Tongue (tissue), 2 donors: ENCODE data around the gene CXCR5. TPM values are rescaled to one million over a fixed set of nuclear protein-coding genes. Genes with fewer than 3 reads are reported as not detected.

ENCODE experiments used
- DNase-seq: peaks from one replicate; pipeline ENCODE4 v3.0.0-alpha.2; 2015
- total RNA-seq: library from RNA; depleted of rRNA; stranded (reverse); fragments of >200 nt; gene quantifications from one replicate; pipeline ENCODE4 v1.2.3, GENCODE V29; 2014

Gene CXCR5
- total RNA-seq, 1 donor from 2014 or later = 0.10 TPM

DNA sequence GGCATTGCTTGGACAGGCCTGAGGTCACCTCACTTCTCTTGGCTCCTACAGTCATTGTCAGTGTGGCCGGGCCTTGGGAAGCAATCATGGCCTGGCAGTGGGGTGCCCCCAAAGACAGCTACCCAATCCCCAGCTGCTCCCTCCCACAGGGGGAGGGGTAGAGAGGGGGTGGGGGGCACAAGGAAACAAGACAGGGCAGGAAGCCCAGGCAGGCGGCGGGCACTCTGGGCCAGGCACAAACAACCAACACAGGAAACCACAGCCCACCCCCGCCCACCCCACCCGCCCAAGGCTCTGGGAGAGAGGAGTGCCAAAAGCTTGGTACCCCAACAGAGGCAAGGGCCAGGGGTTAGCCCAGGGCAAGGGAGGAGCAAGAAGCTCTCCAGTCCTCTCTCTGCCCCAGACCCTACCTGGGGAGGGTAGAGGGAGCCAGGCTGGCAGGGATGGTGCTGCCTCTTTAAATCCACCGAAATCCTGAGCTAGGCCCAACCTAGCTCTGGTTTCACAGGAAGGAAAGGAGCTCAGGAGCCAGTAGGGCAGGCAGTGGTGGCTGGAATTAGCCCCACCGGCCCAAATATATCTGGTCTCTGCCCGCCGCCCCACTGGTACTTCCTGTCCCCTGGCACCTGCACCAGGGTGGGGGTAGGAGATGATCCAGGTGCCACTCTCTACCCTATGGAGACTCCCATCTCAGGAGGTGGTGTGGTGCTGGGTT lies 29.9 kb downstream of the CXCR5 start:
- DNase-seq = peak; percentile 32

DNA sequence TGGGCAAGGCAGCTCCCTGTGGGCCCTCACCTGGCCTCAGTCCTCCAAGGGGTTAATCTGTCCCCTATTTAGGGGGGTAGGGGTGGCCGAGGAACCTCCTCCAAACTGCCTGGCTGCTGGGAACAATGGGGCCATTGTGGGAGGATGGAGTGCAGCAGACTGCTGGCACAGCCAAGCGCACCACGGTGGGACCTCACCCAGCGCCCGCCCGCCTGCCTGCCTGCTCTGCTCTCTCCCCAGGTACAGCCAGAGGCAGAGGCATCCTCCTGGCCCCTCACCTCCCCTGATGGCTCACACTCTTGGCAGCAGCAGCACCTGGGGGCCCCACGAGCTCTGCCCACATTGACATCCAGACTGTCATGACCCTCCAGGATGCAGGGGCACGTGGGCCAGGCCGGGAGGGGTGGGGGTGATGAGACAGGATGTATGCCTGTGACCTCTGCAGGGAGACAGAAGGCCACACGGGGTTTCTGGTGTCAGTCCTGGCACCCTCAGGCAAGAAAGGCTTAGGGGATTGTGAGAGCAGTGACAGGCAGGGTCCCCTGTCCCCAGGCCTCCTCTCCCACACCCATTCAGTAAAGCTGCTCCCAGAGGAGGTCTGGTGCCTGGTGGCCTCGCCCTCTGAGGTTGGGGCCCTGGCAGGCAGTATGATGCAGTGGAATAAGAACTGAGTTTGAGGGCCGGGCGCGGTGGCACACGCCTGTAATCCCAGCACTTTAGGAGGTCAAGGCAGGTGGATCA lies 30.7 kb downstream of the CXCR5 start:
- DNase-seq = peak; percentile 74

DNA sequence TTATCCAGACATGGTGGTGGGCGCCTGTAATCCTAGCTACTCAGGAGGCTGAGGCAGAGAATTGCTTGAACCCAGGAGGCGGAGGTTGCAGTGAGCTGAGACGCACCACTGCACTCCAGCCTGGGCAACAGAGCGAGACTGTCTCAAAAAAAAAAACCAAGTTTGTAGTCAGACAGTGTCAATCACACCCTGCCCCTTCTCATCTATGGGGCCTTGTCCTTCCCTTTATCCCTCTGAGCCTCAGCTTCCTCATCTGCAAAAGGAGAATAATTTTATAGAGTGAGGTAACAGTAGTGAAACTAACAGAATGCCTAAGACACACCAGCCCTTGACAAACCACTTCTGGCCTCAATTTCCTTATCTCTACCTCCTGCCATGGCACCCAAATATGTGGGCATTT lies 31.3 kb downstream of the CXCR5 start:
- no peak for DNase-seq

DNA sequence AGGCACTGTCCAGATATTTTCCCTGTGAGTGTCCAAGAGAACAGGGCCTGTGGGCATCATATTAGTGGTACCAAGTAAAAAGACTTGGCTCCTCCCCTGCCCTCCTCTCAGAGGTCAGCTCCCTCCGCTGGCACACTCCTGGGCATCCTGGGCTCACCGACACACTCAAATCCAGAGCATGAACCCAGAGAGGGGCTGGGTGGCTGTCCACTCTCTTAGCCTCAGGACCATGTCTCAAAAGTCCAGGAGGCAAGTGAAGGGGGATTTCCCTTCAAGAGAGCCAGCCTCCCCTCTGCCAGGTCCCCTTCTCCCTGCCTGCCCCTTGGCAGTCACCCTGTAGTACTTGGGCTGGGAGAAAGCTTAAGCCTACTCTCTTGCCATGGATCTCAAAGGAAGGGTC lies 31.7 kb downstream of the CXCR5 start:
- no peak for DNase-seq

DNA sequence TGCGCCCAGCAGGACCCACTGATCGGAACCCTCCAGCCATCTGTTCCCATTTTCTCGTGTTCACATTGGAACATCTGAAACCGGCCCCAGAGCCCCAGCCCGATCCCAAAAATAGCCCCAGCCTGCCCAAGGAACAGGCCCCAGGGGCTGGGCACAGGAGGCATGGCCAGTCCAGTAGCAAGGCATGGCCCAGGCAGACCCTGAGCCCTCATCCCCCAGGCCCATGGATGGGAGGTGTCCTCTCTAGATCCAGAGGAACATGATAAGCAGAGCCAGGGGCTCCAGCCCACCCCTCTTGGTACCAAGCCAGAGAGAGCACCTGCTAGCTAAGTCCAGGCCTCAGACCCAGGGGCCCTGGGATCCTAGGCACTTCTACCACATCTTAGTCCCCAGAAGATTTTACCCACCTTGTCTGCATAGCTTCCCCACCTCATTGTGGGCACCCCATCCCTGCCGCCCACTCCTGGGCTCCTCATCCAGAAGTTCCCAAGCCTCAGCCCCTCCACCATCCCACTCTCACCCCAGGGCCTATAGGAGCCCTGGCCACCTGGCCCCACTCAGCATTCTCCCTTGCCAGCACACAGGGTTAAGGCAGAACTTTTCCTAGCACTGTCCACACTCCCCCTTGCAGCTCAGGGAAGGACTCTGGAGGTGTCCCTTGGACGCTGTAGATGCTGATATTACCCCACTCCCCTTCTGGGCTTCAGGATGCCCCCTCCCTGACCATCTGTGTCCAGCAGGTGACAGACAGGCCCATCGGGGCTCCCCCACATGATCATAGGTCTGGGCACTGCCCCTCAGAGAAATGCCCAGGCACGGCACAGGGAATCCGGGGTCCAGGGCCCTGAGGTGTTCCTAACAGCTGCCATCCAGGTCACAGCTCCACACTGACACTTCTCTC lies 32.5 kb downstream of the CXCR5 start:
- peak; percentile 72 for DNase-seq

DNA sequence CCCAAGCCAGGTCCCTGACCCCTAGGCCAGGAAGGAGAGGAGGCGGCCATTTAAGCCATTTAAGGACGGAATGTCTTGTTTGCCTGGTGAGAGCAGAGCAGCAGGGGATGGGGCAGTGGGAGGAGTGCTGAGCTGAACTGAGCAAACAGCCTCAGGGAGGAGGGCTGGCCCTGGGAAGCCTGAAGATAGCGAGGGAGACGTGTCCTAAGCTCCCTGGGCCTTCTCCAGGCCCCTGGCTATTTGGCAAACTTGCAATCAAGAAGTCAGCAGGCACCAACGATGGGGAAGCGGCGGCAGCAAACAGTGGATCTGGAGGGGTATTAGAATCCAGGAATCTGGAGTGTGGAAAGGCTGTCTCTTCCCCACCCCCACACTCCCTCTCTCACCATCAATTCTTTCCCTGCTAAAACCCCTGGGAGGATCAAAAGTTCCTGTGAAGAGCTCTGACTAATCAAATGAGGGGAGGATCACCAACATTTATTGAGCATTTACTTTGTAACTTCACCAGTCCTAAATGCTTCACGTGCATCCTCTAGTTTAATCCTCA lies 33.2 kb downstream of the CXCR5 start:
- DNase-seq = peak; percentile 57

DNA sequence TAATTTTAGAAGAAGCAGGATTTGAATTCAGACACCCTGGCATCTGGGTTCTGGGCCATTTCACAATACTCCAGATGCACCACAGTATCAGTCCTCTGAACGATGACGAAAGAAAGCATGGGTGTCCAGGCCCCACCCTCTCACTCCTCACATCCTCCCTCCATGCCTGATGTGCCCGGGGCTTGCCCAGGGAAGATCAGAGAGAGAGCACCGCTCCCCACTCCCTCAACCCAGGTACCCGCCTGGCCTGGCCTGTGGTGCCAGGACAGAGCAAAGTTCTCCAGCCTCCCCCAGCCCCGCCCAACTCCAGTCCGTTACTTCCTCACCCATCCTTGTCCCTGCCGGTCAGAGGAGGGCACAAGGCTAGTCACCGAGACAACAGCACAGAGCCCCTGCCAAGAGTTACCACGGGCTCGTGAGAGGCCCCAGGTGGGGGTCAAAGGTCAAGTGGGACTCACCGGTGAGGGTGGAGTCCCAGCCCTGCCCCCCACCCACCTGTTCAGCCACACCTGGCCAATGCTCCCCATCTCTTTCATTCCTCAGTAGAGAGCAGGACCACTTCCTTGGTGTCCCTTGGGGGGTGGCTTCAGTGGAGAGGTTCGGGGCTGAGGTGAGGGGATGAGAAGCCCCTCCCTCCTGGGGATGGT lies 33.9 kb downstream of the CXCR5 start:
- peak; percentile 45 for DNase-seq

DNA sequence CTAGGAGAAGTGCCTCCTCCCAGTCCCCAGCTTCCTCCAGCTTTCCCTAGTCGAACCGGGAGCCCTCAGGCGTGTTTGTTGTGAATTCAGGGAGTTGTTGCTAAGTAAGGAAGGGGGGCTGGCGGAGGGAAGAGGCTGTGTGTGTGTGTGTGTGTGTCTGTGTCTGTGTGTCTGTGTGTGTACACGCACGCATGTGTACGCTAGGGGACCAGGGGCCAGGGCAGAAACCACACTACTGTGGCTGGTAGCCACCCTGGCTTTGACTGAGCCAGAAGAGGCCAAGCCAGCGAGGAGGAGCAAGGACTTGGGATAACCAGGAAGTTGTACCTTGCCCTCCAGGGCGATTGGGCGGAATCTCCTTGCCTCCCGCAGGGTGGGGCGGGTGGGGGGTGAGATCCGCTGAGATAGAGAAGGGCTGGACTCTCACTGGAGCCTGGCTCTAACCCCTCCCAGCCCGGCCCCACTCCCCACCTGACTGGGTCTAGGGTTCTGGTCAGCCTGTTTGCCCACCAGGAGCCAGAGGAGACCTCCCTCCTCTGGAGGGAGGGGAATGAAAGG lies 34.5 kb downstream of the CXCR5 start:
- peak; percentile 92 for DNase-seq

DNA sequence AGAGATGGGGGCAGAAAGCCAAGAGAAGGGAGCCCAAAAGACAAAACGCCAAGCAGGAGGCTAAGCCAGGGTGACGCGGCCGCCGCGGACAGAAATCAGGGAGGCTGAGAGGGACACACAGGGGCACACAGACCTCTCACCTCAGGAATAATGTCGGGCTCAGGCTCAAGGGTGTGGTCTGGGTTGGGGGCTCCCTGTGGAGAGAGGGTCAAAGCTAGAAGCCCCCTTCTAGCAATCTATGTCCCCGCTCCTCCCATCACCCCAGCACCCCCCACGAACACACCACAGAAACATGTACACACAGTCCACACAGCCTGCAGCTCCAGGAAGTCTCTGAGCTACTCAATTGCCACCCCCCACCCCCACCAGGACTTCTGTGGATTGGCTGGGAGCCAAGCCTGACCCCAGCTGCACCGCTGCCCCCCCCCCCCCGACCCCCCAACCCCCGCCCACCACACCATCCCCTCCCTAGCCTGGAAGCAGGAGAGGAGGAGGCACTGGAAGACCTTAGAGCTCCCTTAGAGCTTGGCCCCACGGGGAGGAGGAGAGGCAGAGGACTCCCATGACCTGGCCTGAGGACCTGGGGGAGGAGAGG lies 35.1 kb downstream of the CXCR5 start:
- DNase-seq = peak; percentile 38

DNA sequence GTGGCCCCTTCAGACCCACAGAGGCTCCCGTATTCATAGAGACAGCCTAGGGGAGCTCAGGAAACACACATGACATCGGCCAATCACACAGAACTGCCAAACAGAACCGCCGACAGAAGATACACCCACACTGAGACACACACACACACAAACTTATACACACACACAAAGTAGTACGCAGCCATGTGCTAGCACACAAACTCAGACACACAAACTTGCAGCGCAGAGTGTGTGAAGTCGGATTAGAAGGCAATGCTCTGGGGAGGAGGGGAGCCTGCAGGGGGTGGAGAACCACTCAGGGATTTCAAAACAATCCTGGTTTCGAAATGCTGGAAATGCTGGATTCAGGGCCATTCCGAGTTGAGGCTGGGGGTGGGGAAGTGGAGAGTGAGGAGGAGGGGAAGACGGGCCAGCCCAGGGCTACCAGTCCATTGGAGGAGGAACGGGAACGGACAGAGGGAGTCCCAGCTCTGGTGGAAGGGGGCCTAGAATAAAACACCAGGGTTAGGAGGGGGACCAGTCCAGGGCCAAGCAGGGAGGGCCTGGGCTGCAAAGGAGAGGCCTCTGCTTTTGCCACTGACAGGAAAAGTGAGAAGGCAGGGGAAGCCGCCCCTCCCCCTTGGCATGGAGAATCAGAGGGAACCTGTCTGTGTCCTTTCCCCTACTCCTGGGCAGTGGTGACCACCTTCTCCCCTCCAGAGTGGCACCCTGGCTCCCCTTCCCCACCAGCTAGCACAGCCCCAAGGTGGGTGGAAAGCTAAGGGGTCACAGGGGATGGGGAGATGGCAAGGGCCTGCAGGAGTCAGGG lies 37.6 kb downstream of the CXCR5 start:
- peak; percentile 33 for DNase-seq

DNA sequence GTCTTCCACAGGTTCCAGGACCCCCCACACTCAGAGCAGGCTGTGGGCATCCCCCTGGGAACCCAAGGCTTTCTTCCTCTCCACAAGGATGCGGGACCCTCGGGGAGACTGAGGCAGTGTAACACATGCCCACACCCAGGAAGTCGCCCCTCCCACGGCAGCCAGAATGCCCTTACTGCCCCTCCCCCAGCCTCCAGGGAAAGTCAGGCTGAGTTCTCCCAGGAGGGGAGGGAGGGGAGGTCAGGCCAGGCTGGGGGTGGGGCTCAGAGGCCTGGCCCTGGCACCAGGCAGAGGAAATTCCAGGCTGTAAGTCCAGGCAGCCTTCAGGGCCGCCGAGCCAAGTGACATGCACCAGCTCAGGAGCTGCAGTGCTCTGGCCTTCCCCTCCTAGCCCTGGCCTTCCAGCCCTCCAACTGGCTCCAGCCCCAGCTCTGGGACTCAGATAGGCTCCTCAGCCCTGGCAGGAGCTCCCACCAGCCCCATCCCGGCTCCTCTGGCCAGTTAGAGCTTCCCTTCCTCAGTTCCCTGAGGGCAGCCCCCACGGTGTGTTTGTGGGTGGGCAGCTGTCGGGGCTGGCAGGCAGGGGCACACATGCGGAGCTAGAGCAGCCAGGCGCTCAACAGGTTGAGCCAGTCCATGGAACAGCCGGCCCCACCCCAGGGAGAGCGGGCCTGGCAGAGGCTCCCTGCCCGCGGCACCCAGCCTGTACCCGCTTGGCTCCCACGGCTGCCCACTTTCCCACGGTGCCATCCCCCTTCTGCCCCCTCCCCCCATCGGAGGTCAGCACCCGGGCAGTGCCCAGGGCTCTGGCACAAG lies 38.4 kb downstream of the CXCR5 start:
- DNase-seq = peak; percentile 73

DNA sequence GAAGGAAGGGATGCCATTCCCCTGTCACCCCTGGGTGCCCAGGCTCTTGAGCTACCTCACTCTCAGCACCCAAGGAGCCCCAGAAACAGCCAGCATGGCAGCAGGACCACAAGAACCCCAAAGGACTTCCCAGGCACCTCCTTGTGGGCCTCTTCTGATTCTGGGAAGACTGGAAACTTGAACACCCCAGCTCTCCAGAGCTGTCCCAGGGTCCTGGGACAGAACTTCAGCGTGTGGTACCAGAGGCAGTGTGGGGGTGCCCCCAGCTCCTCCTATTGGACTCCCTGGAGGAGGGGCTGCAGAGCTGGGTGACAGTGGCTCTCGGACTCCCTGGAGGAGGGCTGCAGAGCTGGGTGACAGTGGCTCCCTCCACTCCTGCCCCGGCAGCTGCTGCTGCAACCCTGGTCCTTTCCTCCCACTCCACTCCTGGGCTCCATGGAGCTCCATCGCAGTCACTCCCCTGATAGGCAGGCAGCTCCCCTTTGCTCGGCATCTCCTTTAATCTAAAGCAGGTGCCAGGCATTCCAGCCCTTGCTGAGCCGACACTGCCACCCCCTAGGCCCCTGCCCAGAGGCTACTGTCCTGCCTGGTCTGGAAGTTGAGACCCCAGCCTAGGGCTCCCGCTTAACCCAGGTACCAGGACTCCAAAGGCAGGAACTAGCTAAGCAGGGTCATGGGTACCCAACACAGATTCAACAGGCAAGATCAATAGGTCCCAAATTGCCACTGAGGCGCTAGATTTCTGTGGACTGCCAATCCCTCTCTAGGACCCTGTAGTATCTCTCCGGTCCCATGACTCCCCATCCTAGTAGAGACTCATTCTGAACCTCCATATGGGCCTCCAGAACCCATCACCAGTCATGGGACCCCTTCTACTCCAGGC lies 39.3 kb downstream of the CXCR5 start:
- peak; percentile 17 for DNase-seq

DNA sequence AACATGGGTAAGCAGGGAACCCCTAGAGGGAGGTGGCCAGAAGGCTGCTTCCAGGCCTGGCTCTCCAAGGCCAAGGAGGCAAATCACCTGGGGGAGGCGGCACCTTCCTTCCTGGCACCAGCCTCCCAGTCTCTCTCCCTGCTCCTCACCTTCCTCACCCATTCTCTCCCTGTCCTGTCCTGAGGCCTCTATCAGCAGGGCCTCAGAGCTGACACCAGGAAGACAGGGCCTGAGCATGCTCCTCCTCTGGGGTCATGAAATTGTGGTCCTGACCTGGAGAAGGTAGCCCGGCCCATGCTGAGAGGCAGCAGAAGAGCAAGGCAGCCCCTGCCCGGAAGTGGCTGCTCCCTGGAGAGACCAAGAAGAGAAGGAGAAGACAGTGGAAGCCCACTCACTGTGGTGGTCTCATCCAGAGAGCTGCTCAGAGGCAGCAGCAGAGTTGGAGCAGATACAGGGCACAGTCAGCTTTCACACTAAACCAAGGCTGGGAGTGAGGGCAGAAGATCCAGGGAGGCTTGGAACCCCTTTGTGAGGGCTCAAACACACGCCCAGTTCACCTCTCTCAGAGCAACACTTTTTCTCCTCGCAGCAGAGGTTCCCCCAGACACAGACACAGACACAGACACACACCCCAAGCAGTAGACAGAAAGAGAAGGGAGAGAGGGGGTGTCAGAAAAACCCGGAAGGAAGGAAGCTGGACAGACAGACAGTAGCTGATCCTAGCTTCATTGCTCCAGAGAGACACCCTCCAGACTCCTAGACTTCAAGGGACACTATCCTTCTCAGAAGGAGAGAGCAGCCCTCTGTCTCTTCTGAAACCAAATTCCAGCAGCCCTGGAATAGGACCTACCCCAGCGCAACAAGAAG lies 40.3 kb downstream of the CXCR5 start:
- no peak for DNase-seq

DNA sequence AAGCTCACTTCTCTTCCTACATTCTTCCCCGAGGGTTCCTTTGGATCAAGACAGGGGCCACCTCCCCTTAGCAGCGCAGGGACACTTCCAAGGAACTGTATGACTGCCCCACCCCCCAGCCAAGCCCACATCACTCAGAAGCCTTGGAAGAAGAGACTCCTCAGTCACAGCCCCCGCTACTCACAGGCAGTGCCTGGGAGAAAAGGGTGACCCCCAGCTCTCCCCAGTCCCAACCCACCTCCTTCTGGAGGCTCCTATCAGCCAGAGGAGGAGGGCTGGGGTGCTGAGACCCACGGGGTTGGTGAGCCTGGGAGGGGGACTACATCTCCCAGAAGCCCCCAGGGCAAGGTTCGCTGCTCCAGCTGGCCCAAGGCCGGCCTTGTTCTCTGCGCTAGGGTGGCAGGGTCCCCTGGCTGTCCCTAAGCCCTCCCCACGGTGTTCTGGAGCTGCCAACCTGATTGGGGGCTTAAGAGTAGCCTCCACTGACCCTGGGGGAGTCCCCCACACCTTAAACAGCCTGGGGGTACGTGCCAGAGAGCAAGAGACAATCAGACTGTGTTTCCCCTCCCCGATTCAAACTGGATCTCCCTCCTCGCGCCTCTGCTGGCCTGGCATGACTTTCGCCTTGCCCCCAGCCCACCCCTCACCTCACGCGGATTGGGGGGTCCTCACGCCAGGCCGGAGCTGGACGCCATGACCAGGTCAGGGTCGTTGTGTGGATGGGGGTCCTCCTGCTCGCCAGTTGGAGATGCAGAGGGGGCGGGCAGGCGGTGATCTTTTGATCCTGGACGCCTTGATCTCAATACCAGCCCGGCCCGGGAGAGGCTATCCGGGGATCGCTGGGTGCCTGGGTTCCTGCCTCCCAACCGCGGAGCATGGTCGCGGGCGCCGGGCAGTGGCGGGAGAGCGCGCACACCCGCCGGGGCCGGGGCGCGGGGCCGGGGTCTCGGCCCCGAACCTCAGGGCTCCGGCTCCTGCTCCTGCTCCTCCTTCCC lies 41.2 kb downstream of the CXCR5 start:
- peak; percentile 72 for DNase-seq

DNA sequence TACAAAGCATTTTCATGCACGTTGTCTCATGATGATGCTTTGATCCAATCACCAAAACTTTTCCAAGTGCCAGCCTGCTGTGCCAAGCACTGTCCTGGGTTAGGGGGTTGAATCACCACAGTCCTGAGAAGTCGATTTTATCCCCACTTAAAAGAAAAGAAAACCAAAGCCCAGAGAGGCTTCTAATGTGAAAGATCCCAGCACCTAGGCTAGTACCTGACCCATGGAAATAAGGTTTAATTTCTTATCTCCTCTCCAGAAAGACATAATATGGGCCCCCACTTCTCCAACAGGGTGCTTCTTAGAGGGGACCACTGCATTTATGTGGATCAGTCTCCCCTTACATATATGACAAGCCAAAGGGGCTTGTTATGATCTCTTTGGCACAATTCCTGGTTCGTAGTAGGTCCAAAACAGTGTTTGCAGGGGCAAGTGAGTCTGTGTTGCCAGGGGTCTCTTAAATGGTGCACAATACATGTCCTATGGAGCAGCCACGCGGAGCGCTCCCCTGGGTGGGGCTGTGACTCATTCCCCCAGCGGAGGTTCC lies 43.9 kb downstream of the CXCR5 start:
- DNase-seq = no peak
